ENCODE measurements around the gene SLC47A2. TPM values are rescaled to one million over a fixed set of nuclear protein-coding genes. Genes with fewer than 3 reads are reported as not detected.
A peak's percentile ranks its signal among the peaks of the same experiment; 100 is the strongest.

Gene SLC47A2
- total RNA-seq, 6 donors from 2014 or later, result 0.09 TPM; not detected in 5

DNA sequence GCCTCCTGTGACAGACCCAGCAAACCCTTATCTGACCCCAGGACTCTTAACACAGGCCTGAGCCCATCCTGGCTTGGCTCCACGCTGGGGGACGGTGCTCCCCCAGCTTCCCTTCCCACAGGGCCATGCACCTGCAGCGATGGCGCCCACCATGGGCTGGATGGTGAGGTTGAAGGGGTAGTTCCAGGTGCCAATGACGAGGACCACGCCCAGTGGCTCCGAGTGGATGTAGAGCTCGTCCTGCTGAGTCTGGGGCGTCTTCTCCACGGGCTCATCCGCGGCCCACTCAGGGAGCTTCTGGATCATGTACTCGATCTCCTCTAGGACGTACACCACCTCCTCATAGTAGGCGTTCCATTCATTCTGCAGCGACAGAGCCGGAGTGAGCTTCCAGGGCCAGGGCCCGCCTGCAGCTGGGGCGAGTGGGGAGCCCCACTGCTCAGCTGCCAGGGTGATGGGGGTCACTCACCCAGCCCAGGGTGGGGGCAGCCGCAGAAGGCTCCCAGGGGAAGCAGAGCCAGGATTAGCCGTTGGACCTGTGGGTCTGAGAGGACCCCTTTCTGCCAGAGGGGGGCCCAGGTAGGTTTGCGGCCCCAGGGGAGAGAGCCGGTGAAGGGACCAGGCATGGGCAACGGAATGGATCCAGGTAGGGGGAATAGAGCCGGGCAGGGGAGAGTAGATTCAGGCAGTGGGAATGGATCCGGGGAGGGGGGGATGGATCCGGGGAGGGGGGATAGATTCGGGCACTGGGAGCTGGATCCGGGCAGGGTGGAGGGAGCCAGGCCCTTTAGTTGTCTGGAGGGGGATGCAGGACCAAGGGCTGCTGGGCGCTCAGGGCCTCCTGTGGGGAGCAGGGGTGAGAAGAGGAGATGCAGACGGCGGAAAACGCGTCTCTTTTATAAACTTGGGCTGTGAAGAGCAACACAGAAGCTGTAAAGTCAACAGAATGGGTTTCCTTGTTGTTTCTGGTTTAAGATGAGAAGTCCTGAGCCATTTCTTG lies 27.0 kb upstream of the SLC47A2 start:
- H3K36me3 ChIP-seq, result no peaks in the 10 kb centered on the region
- H3K9me3 ChIP-seq, result no peaks in the 10 kb centered on the region
- H3K4me1 ChIP-seq, result peaks cover 5 to 23% (median 15%) of the 10 kb centered on the region in 4 donors
- no peak for TF ChIP-seq POLR2A (IDR thresholded peaks at IDR 0.05)
- TF ChIP-seq, protein P1, sequence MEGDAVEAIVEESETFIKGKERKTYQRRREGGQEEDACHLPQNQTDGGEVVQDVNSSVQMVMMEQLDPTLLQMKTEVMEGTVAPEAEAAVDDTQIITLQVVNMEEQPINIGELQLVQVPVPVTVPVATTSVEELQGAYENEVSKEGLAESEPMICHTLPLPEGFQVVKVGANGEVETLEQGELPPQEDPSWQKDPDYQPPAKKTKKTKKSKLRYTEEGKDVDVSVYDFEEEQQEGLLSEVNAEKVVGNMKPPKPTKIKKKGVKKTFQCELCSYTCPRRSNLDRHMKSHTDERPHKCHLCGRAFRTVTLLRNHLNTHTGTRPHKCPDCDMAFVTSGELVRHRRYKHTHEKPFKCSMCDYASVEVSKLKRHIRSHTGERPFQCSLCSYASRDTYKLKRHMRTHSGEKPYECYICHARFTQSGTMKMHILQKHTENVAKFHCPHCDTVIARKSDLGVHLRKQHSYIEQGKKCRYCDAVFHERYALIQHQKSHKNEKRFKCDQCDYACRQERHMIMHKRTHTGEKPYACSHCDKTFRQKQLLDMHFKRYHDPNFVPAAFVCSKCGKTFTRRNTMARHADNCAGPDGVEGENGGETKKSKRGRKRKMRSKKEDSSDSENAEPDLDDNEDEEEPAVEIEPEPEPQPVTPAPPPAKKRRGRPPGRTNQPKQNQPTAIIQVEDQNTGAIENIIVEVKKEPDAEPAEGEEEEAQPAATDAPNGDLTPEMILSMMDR (IDR thresholded peaks at IDR 0.05), result no peak
- TF ChIP-seq POLR2AphosphoS5 (IDR thresholded peaks at IDR 0.05), result no peak
- no peak for TF ChIP-seq EP300 (IDR thresholded peaks at IDR 0.05)
- 93 to 94% methylated on average over 23 to 31 of the region's 34 CpGs for WGBS, 2 donors
- DNase-seq (peak in 1 of 2 donors; percentile 75), ATAC-seq (ENCODE audit: low FRiP score in 2 of 2) (no peak)
- H3K27ac ChIP-seq, result no peak overlapping the region
- H3K4me3 ChIP-seq, result no peak overlapping the region
- no peaks in the 10 kb centered on the region for H3K27me3 ChIP-seq

DNA sequence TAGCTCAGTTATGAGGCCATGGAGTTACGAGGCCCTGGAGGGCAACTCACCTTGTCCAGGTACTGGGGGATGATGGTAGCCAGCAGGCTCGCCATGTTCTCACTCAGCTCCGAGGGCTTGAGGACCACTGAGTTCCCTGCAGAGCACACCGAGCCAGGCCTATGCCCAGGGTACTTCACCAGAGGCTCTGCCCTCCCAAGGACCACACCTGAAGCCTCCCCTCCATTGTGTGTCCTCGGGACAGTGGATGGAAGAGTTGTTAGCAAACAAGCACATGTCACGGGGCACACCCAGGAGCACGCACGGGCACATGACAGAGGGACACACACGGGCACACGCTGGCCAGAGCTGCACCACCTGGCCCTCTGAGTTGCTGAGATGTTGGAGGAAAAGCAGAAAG lies 26.1 kb upstream of the SLC47A2 start:
- Histone ChIP-seq H3K4me3 (no peak overlapping the region), H3K27me3 (no peaks in the 10 kb centered on the region), H3K4me1 (peaks cover 5 to 16% (median 13%) of the 10 kb centered on the region in 4 donors), H3K27ac (no peak overlapping the region), H3K36me3 (no peaks in the 10 kb centered on the region), H3K9me3 (no peaks in the 10 kb centered on the region)
- WGBS, 2 donors, result 88 to 95% methylated on average over 6 to 10 of the region's 10 CpGs
- TF ChIP-seq POLR2A (IDR thresholded peaks at IDR 0.05), result no peak
- DNase-seq (no peak), ATAC-seq (ENCODE audit: low FRiP score in 2 of 2) (no peak)

- Histone ChIP-seq H3K9me3 (no peaks in the 10 kb centered on the region), H3K27me3 (no peaks in the 10 kb centered on the region), H3K27ac (no peak overlapping the region), H3K4me1 (peaks cover 5 to 16% (median 13%) of the 10 kb centered on the region in 4 donors), H3K36me3 (no peaks in the 10 kb centered on the region), H3K4me3 (no peak overlapping the region)
- 67 to 85% methylated on average over 3 to 13 of the region's 14 CpGs for WGBS, 2 donors
- DNase-seq, result no peak
- TF ChIP-seq POLR2A (IDR thresholded peaks at IDR 0.05) (no peak), EP300 (IDR thresholded peaks at IDR 0.05) (no peak), POLR2AphosphoS5 (IDR thresholded peaks at IDR 0.05) (no peak)
- no peak for ATAC-seq (ENCODE audit: low FRiP score in 2 of 2)
Observed at GRCh38 chr17:19741832-19742457, 25.6 kb upstream of the SLC47A2 start.

DNA sequence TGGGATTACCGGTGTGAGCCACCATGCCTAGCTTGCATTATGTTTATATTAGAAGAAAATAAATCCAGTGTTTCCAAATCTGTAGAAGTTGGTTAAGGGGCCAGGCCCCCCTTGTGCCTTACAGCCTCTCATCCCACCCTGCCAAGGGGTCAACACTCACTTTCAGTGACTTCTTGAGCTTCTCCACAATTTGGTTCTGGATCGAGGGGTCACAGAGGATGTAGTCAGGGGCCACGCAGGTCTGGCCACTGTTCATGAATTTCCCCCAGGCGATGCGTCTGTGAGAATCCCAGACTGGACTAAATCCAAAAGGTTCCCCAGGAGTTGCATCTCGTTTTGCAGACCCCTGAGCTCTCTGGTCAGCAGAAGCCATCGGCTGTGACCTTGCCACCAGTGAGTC lies 24.5 kb upstream of the SLC47A2 start:
- Histone ChIP-seq H3K36me3 (no peaks in the 10 kb centered on the region), H3K27ac (no peak overlapping the region), H3K4me3 (no peak overlapping the region), H3K27me3 (no peaks in the 10 kb centered on the region), H3K4me1 (peaks cover 5 to 16% (median 13%) of the 10 kb centered on the region in 4 donors), H3K9me3 (no peaks in the 10 kb centered on the region)
- no peak for DNase-seq
- 86 to 93% methylated on average over 6 to 7 of the region's 7 CpGs for WGBS, 2 donors
- TF ChIP-seq, protein P1 (IDR thresholded peaks at IDR 0.05), result no peak
- TF ChIP-seq POLR2AphosphoS5 (IDR thresholded peaks at IDR 0.05) (no peak), EP300 (IDR thresholded peaks at IDR 0.05) (no peak), POLR2A (IDR thresholded peaks at IDR 0.05) (no peak)
- ATAC-seq (ENCODE audit: low FRiP score in 2 of 2), result no peak

DNA sequence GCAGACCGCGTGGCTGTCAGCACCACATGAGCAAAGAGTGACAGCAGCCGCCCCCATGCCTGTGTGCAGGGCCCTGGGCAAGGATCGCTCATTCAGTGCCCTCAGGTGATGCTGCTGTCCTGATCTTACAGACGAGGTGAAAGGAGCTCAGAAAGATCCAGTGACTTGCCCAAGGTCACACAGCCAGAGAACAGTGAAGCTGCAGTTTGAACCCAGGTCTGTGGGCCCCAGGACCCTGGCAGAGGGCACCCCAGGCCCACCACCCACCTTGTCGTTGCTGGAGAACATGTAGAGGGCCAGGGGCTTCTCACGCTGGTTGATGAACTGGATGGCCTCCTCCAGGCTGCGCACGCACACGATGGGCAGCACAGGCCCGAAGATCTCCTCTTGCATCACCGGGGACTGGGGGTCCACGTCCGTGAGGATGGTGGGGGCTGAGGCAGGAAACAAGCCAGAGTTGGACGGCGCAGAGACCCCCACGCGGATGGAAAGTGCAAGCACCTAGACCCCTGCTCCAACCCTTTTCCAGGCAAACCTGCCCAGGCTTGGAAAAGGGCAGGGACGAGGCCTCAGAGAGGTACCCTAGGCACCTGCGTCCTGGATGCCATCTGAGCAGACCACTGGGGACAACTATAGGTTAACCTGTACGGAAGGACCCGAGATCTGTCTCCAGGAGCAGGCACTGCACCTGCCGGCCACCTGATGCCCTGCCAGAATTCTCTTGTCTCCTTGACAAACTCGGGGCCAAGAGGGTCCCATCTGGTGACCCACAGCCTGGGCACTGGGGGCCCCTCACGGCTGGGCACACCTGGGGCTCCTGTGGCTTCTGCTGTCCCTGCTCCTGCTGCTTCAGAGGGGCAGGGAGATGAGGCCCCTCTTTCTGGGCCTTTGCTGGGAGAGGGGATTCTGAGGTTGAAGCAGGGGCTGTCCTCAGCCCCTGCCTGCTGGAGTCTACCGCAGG lies 23.1 kb upstream of the SLC47A2 start:
- DNase-seq (no peak), ATAC-seq (ENCODE audit: low FRiP score in 2 of 2) (no peak)
- Histone ChIP-seq H3K27me3 (no peaks in the 10 kb centered on the region), H3K36me3 (no peaks in the 10 kb centered on the region), H3K9me3 (no peaks in the 10 kb centered on the region), H3K4me1 (peaks cover 0 to 4% (median 2%) of the 10 kb centered on the region in 4 donors), H3K27ac (no peak overlapping the region), H3K4me3 (no peak overlapping the region)
- no peak for TF ChIP-seq POLR2A (IDR thresholded peaks at IDR 0.05)
- no peak for TF ChIP-seq POLR2AphosphoS5 (IDR thresholded peaks at IDR 0.05)
- TF ChIP-seq, protein P1 (IDR thresholded peaks at IDR 0.05), result no peak
- TF ChIP-seq EP300 (IDR thresholded peaks at IDR 0.05), result no peak
- WGBS, 2 donors, result 87 to 88% methylated on average over 15 to 26 of the region's 26 CpGs
